ENCODE measurements around the gene CASZ1. TPM values are rescaled to one million over a fixed set of nuclear protein-coding genes. Genes with fewer than 3 reads are reported as not detected.

CASZ1 gene
- total and polyA plus RNA-seq, 2 experiments from 2014 or later: 6.2 to 6.7 TPM

DNA sequence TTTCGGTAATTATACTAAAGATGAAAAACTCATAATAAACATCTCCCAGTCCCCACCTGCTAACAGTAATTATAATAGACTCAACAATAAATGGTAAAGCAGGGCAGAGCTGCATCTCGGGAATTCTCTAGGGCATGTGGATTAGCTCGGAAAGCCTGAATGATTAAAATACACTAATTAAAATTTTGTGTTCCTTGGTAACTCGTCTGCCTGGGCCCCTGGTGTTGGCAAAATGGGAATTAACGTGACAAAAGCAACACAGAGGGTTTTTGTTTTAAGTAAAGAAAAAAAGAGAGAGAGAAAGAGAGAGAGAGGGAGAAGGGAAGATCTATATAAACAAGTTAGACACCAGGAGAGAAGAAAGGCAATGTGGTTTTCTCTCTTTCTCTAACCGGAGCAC lies 62.1 kb downstream of the CASZ1 start:
- Histone ChIP-seq H3K27me3 (ENCODE audit: insufficient read depth) (no peaks in the 10 kb centered on the region), H3K79me2 (replicated peaks; ENCODE audit: insufficient read depth) (no peaks in the 10 kb centered on the region), H3K36me3 (ENCODE audit: insufficient read depth) (no peaks in the 10 kb centered on the region), H4K20me1 (replicated peaks; ENCODE audit: insufficient read depth) (no peaks in the 10 kb centered on the region), H3F3A (replicated peaks; ENCODE audit: low read depth) (no peaks in the 10 kb centered on the region), H3K4me3 (0 out of 2 replicates have a peak overlapping the region, but pooled peaks have one; percentile 1), H2AFZ (no peak overlapping the region), H3K27ac (ENCODE audit: low read depth) (no peak overlapping the region), H3K4me1 (ENCODE audit: insufficient read depth) (peaks cover 30% of the 10 kb centered on the region), H3K9me2 (ENCODE audit: insufficient read depth) (no peaks in the 10 kb centered on the region), H3K4me2 (peak overlapping the region; percentile 27)
- peak overlapping the region; percentile 34; the same call in 1 of the 3 replicates for H3K4me3 Mint-ChIP-seq
- no peak for DNase-seq (ENCODE audit: low spot score)
- no peak for ATAC-seq
- no peak overlapping the region for H3K27ac Mint-ChIP-seq
- no peaks in the 10 kb centered on the region for H3K36me3 Mint-ChIP-seq (ENCODE audit: low read depth)
- no peaks in the 10 kb centered on the region; the same call in 2 of the 3 replicates for H3K9me3 Mint-ChIP-seq
- peaks cover 40% of the 10 kb centered on the region for H3K4me1 Mint-ChIP-seq
- peaks cover 7% of the 10 kb centered on the region for H3K27me3 Mint-ChIP-seq (ENCODE audit: insufficient read depth, low read depth, poor library complexity)
- TF ChIP-seq STAT1 (IDR thresholded peaks at IDR 0.05; ENCODE audit: unreplicated experiment): no peak
- TF ChIP-seq ZNF331 (CRISPR knock-in tag; IDR thresholded peaks at IDR 0.05; ENCODE audit: low read depth): no peak
- TF ChIP-seq EZH2 (IDR thresholded peaks at IDR 0.05; ENCODE audit: low read depth, unreplicated experiment): no peak
- TF ChIP-seq CREB1 (CRISPR knock-in tag; IDR thresholded peaks at IDR 0.05; ENCODE audit: low read depth): no peak
- TF ChIP-seq, protein P1, sequence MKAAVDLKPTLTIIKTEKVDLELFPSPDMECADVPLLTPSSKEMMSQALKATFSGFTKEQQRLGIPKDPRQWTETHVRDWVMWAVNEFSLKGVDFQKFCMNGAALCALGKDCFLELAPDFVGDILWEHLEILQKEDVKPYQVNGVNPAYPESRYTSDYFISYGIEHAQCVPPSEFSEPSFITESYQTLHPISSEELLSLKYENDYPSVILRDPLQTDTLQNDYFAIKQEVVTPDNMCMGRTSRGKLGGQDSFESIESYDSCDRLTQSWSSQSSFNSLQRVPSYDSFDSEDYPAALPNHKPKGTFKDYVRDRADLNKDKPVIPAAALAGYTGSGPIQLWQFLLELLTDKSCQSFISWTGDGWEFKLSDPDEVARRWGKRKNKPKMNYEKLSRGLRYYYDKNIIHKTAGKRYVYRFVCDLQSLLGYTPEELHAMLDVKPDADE (IDR thresholded peaks at IDR 0.05): no peak
- no peak for TF ChIP-seq ZNF114 (CRISPR knock-in tag; IDR thresholded peaks at IDR 0.05)

DNA sequence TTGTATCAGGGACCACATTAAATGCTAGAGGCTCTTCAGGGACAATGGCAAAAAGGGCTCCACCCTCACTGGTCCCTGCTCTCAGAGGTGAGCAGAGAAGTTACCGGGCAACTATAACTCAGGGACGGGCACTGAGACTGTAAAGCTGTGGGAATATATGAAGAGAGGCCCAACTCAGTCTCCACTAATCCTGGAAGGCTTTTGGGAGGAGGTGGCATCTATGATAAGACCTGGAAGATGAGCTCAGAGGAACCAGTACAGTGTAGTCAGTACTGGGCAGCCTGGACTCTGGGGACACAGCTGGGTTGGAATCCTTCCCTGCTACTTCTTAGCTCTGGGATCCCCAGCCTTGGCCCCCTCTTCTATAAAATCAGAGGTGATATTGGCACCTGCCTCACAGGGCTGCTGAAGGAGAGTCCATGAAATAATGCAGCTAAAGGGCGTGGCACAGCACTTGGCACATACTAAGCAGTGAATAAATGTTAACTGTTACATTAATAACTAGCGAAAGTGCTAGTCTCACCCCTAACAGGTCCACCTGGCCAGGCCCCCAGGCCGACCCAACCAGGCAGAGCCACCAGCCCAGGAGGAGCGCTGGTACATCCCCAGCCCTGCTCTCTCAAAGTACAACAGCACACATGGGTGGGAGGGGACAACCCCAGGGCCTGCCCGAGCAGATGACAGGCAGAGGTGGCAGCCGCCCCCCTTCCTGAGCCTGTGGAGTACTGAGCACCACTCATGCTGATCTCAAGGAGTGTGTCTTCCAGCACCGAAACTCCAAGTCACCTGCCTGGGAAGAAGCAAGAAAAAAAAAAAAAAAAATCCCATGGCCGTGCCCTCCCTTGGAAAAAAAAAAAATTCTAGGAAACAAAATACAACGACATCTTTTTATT lies 62.7 kb downstream of the CASZ1 start:
- Mint-ChIP-seq H3K9me3 (no peaks in the 10 kb centered on the region), H3K36me3 (ENCODE audit: low read depth) (no peaks in the 10 kb centered on the region), H3K4me3 (no peak overlapping the region), H3K4me1 (peaks cover 35% of the 10 kb centered on the region), H3K27ac (no peak overlapping the region), H3K27me3 (ENCODE audit: insufficient read depth, low read depth, poor library complexity) (peaks cover 7% of the 10 kb centered on the region)
- H3K9me2 ChIP-seq (ENCODE audit: insufficient read depth): no peaks in the 10 kb centered on the region
- H3F3A ChIP-seq (replicated peaks; ENCODE audit: low read depth): no peaks in the 10 kb centered on the region
- H4K20me1 ChIP-seq (replicated peaks; ENCODE audit: insufficient read depth): no peaks in the 10 kb centered on the region
- H2AFZ ChIP-seq: no peak overlapping the region
- H3K36me3 ChIP-seq (ENCODE audit: insufficient read depth): no peaks in the 10 kb centered on the region
- H3K79me2 ChIP-seq (replicated peaks; ENCODE audit: insufficient read depth): no peaks in the 10 kb centered on the region
- H3K27ac ChIP-seq (ENCODE audit: low read depth): no peak overlapping the region
- no peak overlapping the region for H3K4me3 ChIP-seq
- peak overlapping the region; percentile 27 for H3K4me2 ChIP-seq
- H3K4me1 ChIP-seq (ENCODE audit: insufficient read depth): peaks cover 28% of the 10 kb centered on the region
- ATAC-seq (peak; percentile 34), DNase-seq (ENCODE audit: low spot score) (no peak)
- H3K27me3 ChIP-seq (ENCODE audit: insufficient read depth): no peaks in the 10 kb centered on the region
- TF ChIP-seq, protein P2, sequence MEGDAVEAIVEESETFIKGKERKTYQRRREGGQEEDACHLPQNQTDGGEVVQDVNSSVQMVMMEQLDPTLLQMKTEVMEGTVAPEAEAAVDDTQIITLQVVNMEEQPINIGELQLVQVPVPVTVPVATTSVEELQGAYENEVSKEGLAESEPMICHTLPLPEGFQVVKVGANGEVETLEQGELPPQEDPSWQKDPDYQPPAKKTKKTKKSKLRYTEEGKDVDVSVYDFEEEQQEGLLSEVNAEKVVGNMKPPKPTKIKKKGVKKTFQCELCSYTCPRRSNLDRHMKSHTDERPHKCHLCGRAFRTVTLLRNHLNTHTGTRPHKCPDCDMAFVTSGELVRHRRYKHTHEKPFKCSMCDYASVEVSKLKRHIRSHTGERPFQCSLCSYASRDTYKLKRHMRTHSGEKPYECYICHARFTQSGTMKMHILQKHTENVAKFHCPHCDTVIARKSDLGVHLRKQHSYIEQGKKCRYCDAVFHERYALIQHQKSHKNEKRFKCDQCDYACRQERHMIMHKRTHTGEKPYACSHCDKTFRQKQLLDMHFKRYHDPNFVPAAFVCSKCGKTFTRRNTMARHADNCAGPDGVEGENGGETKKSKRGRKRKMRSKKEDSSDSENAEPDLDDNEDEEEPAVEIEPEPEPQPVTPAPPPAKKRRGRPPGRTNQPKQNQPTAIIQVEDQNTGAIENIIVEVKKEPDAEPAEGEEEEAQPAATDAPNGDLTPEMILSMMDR (conservative IDR thresholded peaks at IDR 0.05; ENCODE audit: low read depth in 2 of 2): no peak
- TF ChIP-seq ZNF331 (CRISPR knock-in tag; IDR thresholded peaks at IDR 0.05; ENCODE audit: low read depth): no peak
- no peak for TF ChIP-seq JUNB (IDR thresholded peaks at IDR 0.05; ENCODE audit: unreplicated experiment)
- TF ChIP-seq NANOG (IDR thresholded peaks at IDR 0.05; ENCODE audit: borderline replicate concordance): no peak
- TF ChIP-seq, protein P1 (IDR thresholded peaks at IDR 0.05): no peak
- TF ChIP-seq, protein P3, sequence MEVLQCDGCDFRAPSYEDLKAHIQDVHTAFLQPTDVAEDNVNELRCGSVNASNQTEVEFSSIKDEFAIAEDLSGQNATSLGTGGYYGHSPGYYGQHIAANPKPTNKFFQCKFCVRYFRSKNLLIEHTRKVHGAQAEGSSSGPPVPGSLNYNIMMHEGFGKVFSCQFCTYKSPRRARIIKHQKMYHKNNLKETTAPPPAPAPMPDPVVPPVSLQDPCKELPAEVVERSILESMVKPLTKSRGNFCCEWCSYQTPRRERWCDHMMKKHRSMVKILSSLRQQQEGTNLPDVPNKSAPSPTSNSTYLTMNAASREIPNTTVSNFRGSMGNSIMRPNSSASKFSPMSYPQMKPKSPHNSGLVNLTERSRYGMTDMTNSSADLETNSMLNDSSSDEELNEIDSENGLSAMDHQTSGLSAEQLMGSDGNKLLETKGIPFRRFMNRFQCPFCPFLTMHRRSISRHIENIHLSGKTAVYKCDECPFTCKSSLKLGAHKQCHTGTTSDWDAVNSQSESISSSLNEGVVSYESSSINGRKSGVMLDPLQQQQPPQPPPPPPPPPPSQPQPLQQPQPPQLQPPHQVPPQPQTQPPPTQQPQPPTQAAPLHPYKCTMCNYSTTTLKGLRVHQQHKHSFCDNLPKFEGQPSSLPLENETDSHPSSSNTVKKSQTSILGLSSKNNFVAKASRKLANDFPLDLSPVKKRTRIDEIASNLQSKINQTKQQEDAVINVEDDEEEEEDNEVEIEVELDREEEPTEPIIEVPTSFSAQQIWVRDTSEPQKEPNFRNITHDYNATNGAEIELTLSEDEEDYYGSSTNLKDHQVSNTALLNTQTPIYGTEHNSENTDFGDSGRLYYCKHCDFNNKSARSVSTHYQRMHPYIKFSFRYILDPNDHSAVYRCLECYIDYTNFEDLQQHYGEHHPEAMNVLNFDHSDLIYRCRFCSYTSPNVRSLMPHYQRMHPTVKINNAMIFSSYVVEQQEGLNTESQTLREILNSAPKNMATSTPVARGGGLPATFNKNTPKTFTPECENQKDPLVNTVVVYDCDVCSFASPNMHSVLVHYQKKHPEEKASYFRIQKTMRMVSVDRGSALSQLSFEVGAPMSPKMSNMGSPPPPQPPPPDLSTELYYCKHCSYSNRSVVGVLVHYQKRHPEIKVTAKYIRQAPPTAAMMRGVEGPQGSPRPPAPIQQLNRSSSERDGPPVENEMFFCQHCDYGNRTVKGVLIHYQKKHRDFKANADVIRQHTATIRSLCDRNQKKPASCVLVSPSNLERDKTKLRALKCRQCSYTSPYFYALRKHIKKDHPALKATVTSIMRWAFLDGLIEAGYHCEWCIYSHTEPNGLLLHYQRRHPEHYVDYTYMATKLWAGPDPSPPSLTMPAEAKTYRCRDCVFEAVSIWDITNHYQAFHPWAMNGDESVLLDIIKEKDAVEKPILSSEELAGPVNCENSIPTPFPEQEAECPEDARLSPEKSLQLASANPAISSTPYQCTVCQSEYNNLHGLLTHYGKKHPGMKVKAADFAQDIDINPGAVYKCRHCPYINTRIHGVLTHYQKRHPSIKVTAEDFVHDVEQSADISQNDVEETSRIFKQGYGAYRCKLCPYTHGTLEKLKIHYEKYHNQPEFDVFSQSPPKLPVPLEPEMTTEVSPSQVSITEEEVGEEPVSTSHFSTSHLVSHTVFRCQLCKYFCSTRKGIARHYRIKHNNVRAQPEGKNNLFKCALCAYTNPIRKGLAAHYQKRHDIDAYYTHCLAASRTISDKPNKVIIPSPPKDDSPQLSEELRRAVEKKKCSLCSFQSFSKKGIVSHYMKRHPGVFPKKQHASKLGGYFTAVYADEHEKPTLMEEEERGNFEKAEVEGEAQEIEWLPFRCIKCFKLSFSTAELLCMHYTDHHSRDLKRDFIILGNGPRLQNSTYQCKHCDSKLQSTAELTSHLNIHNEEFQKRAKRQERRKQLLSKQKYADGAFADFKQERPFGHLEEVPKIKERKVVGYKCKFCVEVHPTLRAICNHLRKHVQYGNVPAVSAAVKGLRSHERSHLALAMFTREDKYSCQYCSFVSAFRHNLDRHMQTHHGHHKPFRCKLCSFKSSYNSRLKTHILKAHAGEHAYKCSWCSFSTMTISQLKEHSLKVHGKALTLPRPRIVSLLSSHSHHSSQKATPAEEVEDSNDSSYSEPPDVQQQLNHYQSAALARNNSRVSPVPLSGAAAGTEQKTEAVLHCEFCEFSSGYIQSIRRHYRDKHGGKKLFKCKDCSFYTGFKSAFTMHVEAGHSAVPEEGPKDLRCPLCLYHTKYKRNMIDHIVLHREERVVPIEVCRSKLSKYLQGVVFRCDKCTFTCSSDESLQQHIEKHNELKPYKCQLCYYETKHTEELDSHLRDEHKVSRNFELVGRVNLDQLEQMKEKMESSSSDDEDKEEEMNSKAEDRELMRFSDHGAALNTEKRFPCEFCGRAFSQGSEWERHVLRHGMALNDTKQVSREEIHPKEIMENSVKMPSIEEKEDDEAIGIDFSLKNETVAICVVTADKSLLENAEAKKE (CRISPR knock-in tag; IDR thresholded peaks at IDR 0.05): no peak
- TF ChIP-seq EZH2 (IDR thresholded peaks at IDR 0.05; ENCODE audit: low read depth, unreplicated experiment): no peak
